Motor neuron (in vitro differentiated cells): ENCODE data around the gene ZDHHC14. TPM values are rescaled to one million over a fixed set of nuclear protein-coding genes. Genes with fewer than 3 reads are reported as not detected.
"Not testable (repeated sequence)": the region's sequence is repeated elsewhere in the genome, so short reads cannot be mapped to it uniquely, and the experiment has no call there.

Experiments
- ATAC-seq, 8 experiments: fragments of 200-7000 bp; cut with Tn5 transposase; replicated peaks in 6 of 8; 2 replicates each; pipeline ENCODE4 v1.8.0; 2021; ENCODE audit warnings: mild to moderate bottlenecking in 8 of 8, moderate library complexity in 8 of 8
- H3K27ac ChIP-seq, 2 donors: fragments of 250-450 bp; sonication (Bioruptor Pico); 2 replicates each; pipeline ENCODE4 v1.9.0; 2021; ENCODE audit warnings: antibody characterized with exemption in 2 of 2, mild to moderate bottlenecking in 2 of 2, moderate library complexity in 1 of 2
- H3K4me1 ChIP-seq, 2 donors: fragments of 250-450 bp; sonication (Bioruptor Pico); replicated peaks in 1 of 2; 2 replicates each; pipeline ENCODE4 v1.6.1; 2021; ENCODE audit warnings: antibody characterized with exemption in 2 of 2, mild to moderate bottlenecking in 2 of 2, moderate library complexity in 1 of 2
- H3K4me3 ChIP-seq, 5 donors: fragments of 250-450 bp; sonication (Bioruptor Pico); 2 replicates each; pipeline ENCODE4 v1.9.0; 2021; ENCODE audit warnings: antibody characterized with exemption in 5 of 5, mild to moderate bottlenecking in 5 of 5, moderate library complexity in 4 of 5
- WGBS, 10 experiments: fragments of 450-650 bp; shearing (Covaris generic); methylation state at CpG; one replicate each; pipeline ENCODE4 v1.0.0; 2022; 5-methylcytosine and 5-hydroxymethylcytosine counted together
- in situ Hi-C, 9 experiments: fragments of 400-800 bp; cut with MboI; loops; one replicate each; pipeline ENCODE4 v1.15.0; 2021; ENCODE audit warnings: low sequenced_read_pairs in 9 of 9, low pct_unique_long_range_greater_than_20kb in 2 of 9; ENCODE audit not compliant: unreplicated experiment in 9 of 9
- total RNA-seq, 8 experiments: library from RNA; unstranded; fragments of 300-600 nt; gene quantifications; 2 replicates each; pipeline versions ENCODE4 v1.2.3 to v1.2.4, GENCODE V29; 2022

ZDHHC14 gene
- total RNA-seq: 10 to 100 TPM in 1 of 8 experiments, 1 to 10 TPM in 7; 2.9 to 22.7 (median 3.7) TPM

- WGBS, 10 experiments: 0 to 2% methylated on average over 13 to 21 of the region's 106 CpGs; no CpG with 5 or more reads in 8 of the 10 experiments
- Histone ChIP-seq H3K4me1 (peaks cover 8 to 22% of the 10 kb centered on the region in 2 donors), H3K4me3 (peak within 1 kb of the TSS; percentile 64 to 97 (median 82)), H3K27ac (peak within 1 kb of the TSS; percentile 72 to 75)
- peak; percentile 70 to 76 (median 74) for ATAC-seq
- in situ Hi-C loops: no loop called here
Measured at GRCh38 chr6:157380779-157381561, at the start of gene ZDHHC14. Gene ZDHHC14 (plus strand): TSS chr6:157381190.

GRCh38 chr6:157332813-157333212, 48.2 kb upstream of the ZDHHC14 start:
- WGBS, 10 experiments: 0 to 94% (median 63%) methylated on average over 1 to 5 of the region's 7 CpGs; no CpG with 5 or more reads in 2 of the 10 experiments
- no peak overlapping the region for H3K27ac ChIP-seq
- no peak for ATAC-seq
- in situ Hi-C loops: no loop called here
- H3K4me3 ChIP-seq: no peak overlapping the region
- no peaks in the 10 kb centered on the region for H3K4me1 ChIP-seq

DNA sequence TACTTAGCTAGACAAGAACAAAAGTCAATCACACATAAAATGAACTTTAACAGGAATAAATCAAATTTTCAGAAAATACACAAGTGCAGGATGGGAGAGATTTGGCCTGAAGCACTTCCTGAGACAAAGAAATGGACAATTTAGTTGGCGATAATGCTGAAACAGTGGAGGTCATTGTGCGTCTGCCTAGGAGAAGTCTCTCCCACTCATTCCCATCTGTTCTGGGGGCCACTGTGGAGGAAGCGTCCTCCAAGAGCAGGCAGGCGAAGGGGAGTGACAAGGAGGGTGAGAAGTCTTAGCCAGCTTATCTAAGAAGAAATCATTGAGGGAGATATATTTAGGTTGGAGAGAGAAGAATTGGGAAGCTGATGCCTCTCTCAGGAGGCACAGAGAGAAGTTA, 47.5 kb upstream of the ZDHHC14 start:
- Histone ChIP-seq H3K4me1 (no peaks in the 10 kb centered on the region), H3K4me3 (no peak overlapping the region), H3K27ac (no peak overlapping the region)
- WGBS, 10 experiments: 48 to 100% (median 90%) methylated on average over 2 to 4 of the region's 4 CpGs
- no peak for ATAC-seq
- in situ Hi-C loops: no loop called here

- in situ Hi-C loops: no loop called here
- Histone ChIP-seq H3K27ac (no peak overlapping the region), H3K4me1 (no peaks in the 10 kb centered on the region), H3K4me3 (no peak overlapping the region)
- no peak for ATAC-seq
- WGBS, 10 experiments: 44 to 100% (median 74%) methylated on average over 1 to 3 of the region's 3 CpGs; no CpG with 5 or more reads in 2 of the 10 experiments
Measured at GRCh38 chr6:157333956-157334355, 47.0 kb upstream of the ZDHHC14 start.

GRCh38 chr6:157335829-157336228, 45.2 kb upstream of the ZDHHC14 start:
- WGBS, 10 experiments: 26 to 89% (median 70%) methylated on average over 1 to 6 of the region's 6 CpGs; no CpG with 5 or more reads in 1 of the 10 experiments
- H3K4me3 ChIP-seq: no peak overlapping the region
- no peak for ATAC-seq
- in situ Hi-C loops: no loop called here
- H3K27ac ChIP-seq: no peak overlapping the region
- H3K4me1 ChIP-seq: no peaks in the 10 kb centered on the region

DNA sequence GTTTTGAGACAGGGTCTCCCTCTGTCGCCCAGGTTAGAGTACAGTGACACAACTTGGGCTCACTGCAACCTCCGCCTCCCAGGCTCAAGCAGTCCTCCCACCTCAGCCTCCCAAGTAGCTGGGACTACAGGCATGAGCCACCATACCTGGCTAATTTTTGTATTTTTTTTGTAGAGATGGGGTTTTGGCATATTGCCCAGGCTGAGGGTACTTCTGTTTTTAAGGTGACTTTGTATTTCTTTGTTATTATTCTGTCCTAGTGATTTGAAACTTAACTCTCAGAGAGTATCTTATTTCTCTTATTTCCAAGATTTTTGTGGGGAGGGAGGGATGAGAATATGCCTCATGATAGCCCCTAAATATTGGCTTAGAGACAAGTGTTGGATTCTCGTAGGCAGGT, 43.7 kb upstream of the ZDHHC14 start:
- in situ Hi-C loops, ATAC-seq, H3K4me1 ChIP-seq, H3K4me3 ChIP-seq, H3K27ac ChIP-seq: not testable (repeated sequence)
- WGBS, 10 experiments: 0 to 93% (median 75%) methylated on average over 1 to 3 of the region's 3 CpGs; no CpG with 5 or more reads in 4 of the 10 experiments

- 75 to 100% (median 97%) methylated on average over 1 to 2 of the region's 2 CpGs; no CpG with 5 or more reads in 2 of the 10 experiments for WGBS, 10 experiments
- ATAC-seq: no peak
- in situ Hi-C loops: no loop called here
Measured at GRCh38 chr6:157337751-157338150, 43.2 kb upstream of the ZDHHC14 start.

DNA sequence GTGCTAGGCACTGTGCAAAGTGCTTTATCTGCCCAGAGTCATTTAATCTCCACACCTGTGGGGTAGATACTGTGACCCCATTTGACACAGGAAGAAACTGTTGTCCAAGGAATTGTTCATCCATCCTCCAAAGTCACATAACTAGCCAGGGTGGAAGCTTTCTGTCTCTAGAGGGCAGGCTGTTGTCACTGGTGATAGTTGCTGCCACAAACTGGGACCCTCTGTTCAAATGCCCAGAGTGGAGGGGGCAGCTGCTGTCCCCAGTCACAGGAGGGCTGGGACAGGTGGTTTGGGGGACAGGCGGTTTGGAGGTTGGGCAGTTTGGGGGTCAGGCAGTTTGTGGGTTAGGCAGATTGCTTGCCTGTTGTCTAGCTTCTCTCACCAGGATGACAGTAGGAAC, 41.6 kb upstream of the ZDHHC14 start:
- no peak for ATAC-seq
- Histone ChIP-seq H3K4me1 (no peaks in the 10 kb centered on the region), H3K4me3 (no peak overlapping the region), H3K27ac (no peak overlapping the region)
- in situ Hi-C loops: no loop called here
- WGBS, 10 experiments: 80% methylated on average over 1 of the region's 1 CpG; no CpG with 5 or more reads in 9 of the 10 experiments

More at GRCh38 chr6:157337751-157338150, 43.2 kb upstream of the ZDHHC14 start:
- Histone ChIP-seq H3K4me1 (no peaks in the 10 kb centered on the region), H3K4me3 (no peak overlapping the region), H3K27ac (no peak overlapping the region)

GRCh38 chr6:157343732-157344131, 37.3 kb upstream of the ZDHHC14 start:
- H3K4me1 ChIP-seq: no peaks in the 10 kb centered on the region
- ATAC-seq: no peak
- in situ Hi-C loops: no loop called here
- no peak overlapping the region for H3K27ac ChIP-seq
- no peak overlapping the region for H3K4me3 ChIP-seq
- WGBS, 10 experiments: 0 to 100% (median 92%) methylated on average over 1 to 4 of the region's 4 CpGs; no CpG with 5 or more reads in 1 of the 10 experiments

- no peak overlapping the region for H3K27ac ChIP-seq
- WGBS, 10 experiments: 0 to 100% (median 69%) methylated on average over 1 to 2 of the region's 2 CpGs; no CpG with 5 or more reads in 2 of the 10 experiments
- H3K4me1 ChIP-seq: no peaks in the 10 kb centered on the region
- peak in 1 of 8 experiments; percentile 90 for ATAC-seq
- in situ Hi-C loops: no loop called here
- no peak overlapping the region for H3K4me3 ChIP-seq
Measured at GRCh38 chr6:157346373-157346772, 34.6 kb upstream of the ZDHHC14 start.

DNA sequence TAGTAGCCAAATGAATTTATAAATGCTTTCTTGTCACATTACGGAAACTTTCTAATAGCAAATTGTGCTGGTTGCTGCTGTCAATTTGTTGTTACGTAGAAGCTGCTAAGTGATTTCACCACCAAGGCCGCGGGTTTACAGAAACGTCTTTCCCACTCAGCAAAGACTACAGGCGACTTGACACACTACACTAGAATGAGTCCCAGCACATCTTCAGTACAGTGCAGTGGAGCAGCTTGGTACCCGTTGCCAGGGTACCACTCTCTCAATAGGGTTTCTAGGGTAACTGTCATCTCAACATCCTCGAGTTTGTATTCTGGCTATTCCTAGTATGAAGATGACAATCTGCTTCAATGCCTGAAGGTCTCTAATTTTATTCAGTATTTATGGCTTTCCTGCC, 22.7 kb upstream of the ZDHHC14 start:
- in situ Hi-C loops: no loop called here
- peaks cover 0 to 5% of the 10 kb centered on the region in 2 donors for H3K4me1 ChIP-seq
- ATAC-seq: peak in 1 of 8 experiments; percentile 50
- no peak overlapping the region for H3K27ac ChIP-seq
- WGBS, 10 experiments: 60 to 95% (median 83%) methylated on average over 1 to 8 of the region's 8 CpGs; no CpG with 5 or more reads in 2 of the 10 experiments
- no peak overlapping the region for H3K4me3 ChIP-seq

DNA sequence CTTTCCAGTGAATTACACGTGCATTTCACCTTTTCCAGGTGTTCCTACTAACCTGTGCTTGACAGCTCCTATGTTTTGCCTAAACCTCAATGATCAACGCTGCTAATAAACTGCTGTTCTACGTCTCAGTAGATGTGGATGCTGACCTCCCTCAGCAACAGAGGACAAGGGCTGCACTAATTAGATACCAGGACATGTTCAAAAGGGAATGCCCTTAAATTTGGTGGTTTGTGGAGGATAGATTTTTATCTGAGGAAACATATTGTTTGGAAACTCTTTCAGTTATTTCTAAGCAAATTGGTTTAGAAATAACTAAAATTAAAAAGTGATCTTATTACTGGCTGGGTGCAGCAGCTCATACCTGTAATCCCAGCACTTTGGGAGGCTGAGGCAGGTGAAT, 19.1 kb upstream of the ZDHHC14 start:
- ATAC-seq: no peak
- H3K4me3 ChIP-seq: no peak overlapping the region
- WGBS, 10 experiments: 30 to 93% (median 80%) methylated on average over 1 to 3 of the region's 3 CpGs; no CpG with 5 or more reads in 2 of the 10 experiments
- no peak overlapping the region for H3K27ac ChIP-seq
- in situ Hi-C loops: no loop called here
- peaks cover 0 to 5% of the 10 kb centered on the region in 2 donors for H3K4me1 ChIP-seq

DNA sequence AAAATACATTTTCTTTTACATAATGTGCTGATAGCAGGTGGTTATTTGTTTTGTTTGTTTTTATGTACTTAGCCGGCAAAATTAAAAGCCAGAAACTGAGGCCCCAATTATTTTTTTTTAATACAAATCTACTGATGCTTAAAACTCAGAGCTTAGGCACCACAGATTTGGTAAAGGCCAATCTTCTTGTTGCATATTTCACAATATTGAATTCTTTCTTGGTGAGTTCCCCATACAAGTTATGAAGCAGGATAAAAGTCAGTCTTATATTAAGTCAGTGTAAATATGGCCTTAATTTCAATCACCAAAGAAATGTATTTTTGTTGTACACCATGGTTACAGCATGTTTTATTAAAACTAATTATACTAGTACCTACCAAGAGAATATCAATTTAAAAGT, 16.3 kb upstream of the ZDHHC14 start:
- 67 to 100% (median 94%) methylated on average over 1 of the region's 1 CpG; no CpG with 5 or more reads in 1 of the 10 experiments for WGBS, 10 experiments
- Histone ChIP-seq H3K27ac (no peak overlapping the region), H3K4me3 (no peak overlapping the region), H3K4me1 (no peaks in the 10 kb centered on the region)
- in situ Hi-C loops: no loop called here
- no peak for ATAC-seq
